SU-DHL-6 (cell line): ENCODE measurements around the gene HNF4A.

Experiments
- H2AFZ ChIP-seq: fragments of 200-600 bp; sonication (generic); 2 replicates; pipeline ENCODE4 v1.6.1; 2014; ENCODE audit warnings: low read depth, mild to moderate bottlenecking, moderate library complexity, mixed read lengths, antibody characterized with exemption, low read length; ENCODE audit not compliant: severe bottlenecking
- H3F3A ChIP-seq: fragments of 200-600 bp; shearing (Covaris generic); 2 replicates; pipeline ENCODE4 v1.6.0; 2016; ENCODE audit warnings: antibody characterized with exemption, mild to moderate bottlenecking; ENCODE audit not compliant: insufficient read depth
- H3K27ac ChIP-seq: fragments of 200-600 bp; sonication (generic); 2 replicates; pipeline ENCODE4 v1.5.1; 2016; ENCODE audit warnings: low read depth, mild to moderate bottlenecking, low read length, moderate library complexity, mixed read lengths
- H3K27me3 ChIP-seq: fragments of 200-600 bp; sonication (generic), shearing (Covaris generic); 2 replicates; pipeline ENCODE4 v1.6.0; 2014; ENCODE audit warnings: mild to moderate bottlenecking, low read length
- H3K36me3 ChIP-seq: fragments of 200-600 bp; sonication (generic); 2 replicates; pipeline ENCODE4 v1.6.1; 2014; ENCODE audit warnings: mild to moderate bottlenecking, low read length, mixed read lengths
- H3K4me2 ChIP-seq: fragments of 300-600, 200-600 bp; shearing (Covaris generic), sonication (generic); 2 replicates; pipeline ENCODE4 v1.6.0; 2014; ENCODE audit warnings: low read length, low read depth, mild to moderate bottlenecking; ENCODE audit not compliant: poor library complexity, severe bottlenecking
- H3K4me3 ChIP-seq: fragments of 200-600 bp; sonication (generic); 2 replicates; pipeline ENCODE4 v1.5.1; 2014; ENCODE audit warnings: antibody characterized with exemption, low read length, mild to moderate bottlenecking, mixed read lengths; ENCODE audit not compliant: insufficient read depth, poor library complexity, severe bottlenecking
- H3K79me2 ChIP-seq: fragments of 200-600 bp; sonication (generic); 2 replicates; pipeline ENCODE4 v1.6.1; 2014; ENCODE audit warnings: mild to moderate bottlenecking, low read length, moderate library complexity; ENCODE audit not compliant: insufficient read depth
- H3K9ac ChIP-seq: fragments of 200-600 bp; sonication (generic); 2 replicates; pipeline ENCODE4 v1.7.0; 2014; ENCODE audit warnings: mild to moderate bottlenecking, low read length
- H3K9me2 ChIP-seq: fragments of 200-600 bp; sonication (generic); replicated peaks from 2 replicates; pipeline ENCODE4 v1.6.1; 2014; ENCODE audit warnings: low read length; ENCODE audit not compliant: insufficient read depth
- H3K9me3 ChIP-seq: fragments of 200-600 bp; sonication (generic); 2 replicates; pipeline ENCODE4 v1.6.1; 2014; ENCODE audit warnings: low read length, mixed read lengths; ENCODE audit not compliant: insufficient read depth
- H4K20me1 ChIP-seq: fragments of 200-600 bp; sonication (generic); 2 replicates; pipeline ENCODE4 v1.6.1; 2014; ENCODE audit warnings: low read depth, mild to moderate bottlenecking, antibody characterized with exemption, low read length, moderate library complexity, mixed read lengths
- EZH2phosphoT487 ChIP-seq: fragments of 200-600 bp; sonication (generic), shearing (Covaris generic); conservative IDR thresholded peaks from 2 replicates; pipeline ENCODE4 v1.6.1; 2018; ENCODE audit warnings: mild to moderate bottlenecking, antibody characterized with exemption, low read length, moderate library complexity, mixed read lengths
- TF ChIP-seq, protein P1 (sequence below): fragments of 200-600 bp; sonication (generic); IDR thresholded peaks from one replicate; pipeline ENCODE4 v1.5.1; 2017; ENCODE audit warnings: antibody characterized with exemption, mild to moderate bottlenecking, low read length, moderate library complexity; ENCODE audit not compliant: insufficient read depth, poor library complexity, severe bottlenecking

The HNF4A gene

DNA sequence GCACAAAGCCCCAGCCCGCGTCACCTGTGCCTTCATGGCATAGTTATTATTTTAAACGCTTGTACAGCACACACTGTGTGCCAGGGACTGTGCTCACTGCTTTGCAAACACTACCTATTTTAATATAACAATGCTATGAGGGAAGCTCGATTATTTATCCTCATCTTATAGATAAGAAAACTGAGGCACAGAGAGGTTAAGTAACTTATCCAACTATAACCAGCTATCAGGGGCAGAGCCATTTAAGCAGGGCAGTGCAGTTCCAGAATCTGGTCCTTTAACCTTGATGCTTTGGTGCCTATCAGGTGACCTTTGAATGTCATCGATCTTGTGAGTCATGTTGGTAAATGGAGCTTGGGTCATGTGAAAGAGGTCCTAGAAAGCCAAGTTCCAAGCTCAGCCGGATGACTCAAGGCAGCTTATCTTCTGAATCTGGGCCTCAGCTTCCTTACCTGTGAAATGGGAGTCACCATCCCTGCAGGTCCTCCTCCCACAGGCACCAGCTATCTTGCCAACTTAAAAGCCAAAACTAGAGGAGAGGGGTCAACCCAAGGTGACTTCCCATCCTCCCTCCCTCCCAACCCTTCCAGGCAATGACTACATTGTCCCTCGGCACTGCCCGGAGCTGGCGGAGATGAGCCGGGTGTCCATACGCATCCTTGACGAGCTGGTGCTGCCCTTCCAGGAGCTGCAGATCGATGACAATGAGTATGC is 63.8 kb downstream of the HNF4A start:
- Histone ChIP-seq H3K79me2 (no peaks in the 10 kb centered on the region), H2AFZ (no peak overlapping the region), H3K4me2 (no peak overlapping the region), H3K36me3 (no peaks in the 10 kb centered on the region), H3K9me3 (no peaks in the 10 kb centered on the region), H3K27ac (no peak overlapping the region), H3K9me2 (no peaks in the 10 kb centered on the region), H3K27me3 (no peaks in the 10 kb centered on the region), H3K9ac (no peak overlapping the region), H3F3A (no peaks in the 10 kb centered on the region), H4K20me1 (no peaks in the 10 kb centered on the region), H3K4me3 (no peak overlapping the region)
- TF ChIP-seq EZH2phosphoT487: no peak
- TF ChIP-seq, protein P1, sequence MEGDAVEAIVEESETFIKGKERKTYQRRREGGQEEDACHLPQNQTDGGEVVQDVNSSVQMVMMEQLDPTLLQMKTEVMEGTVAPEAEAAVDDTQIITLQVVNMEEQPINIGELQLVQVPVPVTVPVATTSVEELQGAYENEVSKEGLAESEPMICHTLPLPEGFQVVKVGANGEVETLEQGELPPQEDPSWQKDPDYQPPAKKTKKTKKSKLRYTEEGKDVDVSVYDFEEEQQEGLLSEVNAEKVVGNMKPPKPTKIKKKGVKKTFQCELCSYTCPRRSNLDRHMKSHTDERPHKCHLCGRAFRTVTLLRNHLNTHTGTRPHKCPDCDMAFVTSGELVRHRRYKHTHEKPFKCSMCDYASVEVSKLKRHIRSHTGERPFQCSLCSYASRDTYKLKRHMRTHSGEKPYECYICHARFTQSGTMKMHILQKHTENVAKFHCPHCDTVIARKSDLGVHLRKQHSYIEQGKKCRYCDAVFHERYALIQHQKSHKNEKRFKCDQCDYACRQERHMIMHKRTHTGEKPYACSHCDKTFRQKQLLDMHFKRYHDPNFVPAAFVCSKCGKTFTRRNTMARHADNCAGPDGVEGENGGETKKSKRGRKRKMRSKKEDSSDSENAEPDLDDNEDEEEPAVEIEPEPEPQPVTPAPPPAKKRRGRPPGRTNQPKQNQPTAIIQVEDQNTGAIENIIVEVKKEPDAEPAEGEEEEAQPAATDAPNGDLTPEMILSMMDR: no peak

DNA sequence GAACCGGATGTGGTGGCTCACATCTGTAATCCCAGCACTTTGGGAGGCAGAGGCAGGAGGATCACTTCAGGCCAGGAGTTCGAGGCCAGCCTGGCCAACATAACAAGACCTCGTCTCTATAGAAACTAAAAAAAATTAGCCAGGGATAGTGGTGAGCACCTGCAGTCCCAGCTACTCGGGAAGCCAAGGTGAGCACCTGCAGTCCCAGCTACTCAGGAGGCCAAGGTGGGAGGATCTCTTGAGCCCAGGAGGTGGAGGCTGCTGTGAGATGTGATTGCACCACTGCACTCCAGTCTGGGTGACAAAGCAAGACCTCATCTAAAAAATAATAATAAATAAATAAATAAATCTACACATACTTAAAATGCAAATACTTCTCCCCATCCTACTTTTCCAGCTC is 65.0 kb downstream of the HNF4A start:
- Histone ChIP-seq H3F3A (no peaks in the 10 kb centered on the region), H3K4me2 (no peak overlapping the region), H3K9ac (no peak overlapping the region), H3K4me3 (no peak overlapping the region), H4K20me1 (no peaks in the 10 kb centered on the region), H3K27me3 (no peaks in the 10 kb centered on the region), H3K9me2 (no peaks in the 10 kb centered on the region), H3K36me3 (no peaks in the 10 kb centered on the region), H3K79me2 (no peaks in the 10 kb centered on the region), H3K27ac (no peak overlapping the region), H2AFZ (no peak overlapping the region), H3K9me3 (no peaks in the 10 kb centered on the region)
- no peak for TF ChIP-seq EZH2phosphoT487
- TF ChIP-seq, protein P1: no peak

DNA sequence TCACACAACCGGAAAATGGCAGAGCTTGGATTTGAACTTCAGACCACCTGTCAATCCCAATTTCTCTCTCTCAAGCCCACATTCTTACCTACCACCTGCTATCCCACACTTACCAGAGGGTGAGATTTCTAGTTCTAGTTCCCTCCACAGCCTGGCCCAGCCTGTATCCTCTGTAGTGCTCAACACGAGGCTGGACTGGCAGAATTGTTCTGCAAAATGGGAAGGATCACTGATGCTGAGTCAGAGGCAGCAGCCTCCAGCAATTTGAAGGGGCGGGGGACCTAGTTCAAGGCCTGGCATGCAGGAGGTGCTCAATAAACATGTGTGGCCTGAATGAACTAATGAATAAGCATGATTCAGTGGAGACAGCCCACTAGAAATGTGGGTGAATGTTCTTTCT is 66.6 kb downstream of the HNF4A start:
- no peaks in the 10 kb centered on the region for H3F3A ChIP-seq
- no peaks in the 10 kb centered on the region for H4K20me1 ChIP-seq
- H3K27me3 ChIP-seq: no peaks in the 10 kb centered on the region
- H3K9me3 ChIP-seq: no peaks in the 10 kb centered on the region
- no peak overlapping the region for H3K27ac ChIP-seq
- H3K4me2 ChIP-seq: no peak overlapping the region
- no peaks in the 10 kb centered on the region for H3K36me3 ChIP-seq
- H3K79me2 ChIP-seq: no peaks in the 10 kb centered on the region
- no peaks in the 10 kb centered on the region for H3K9me2 ChIP-seq
- TF ChIP-seq, protein P1: no peak
- no peak for TF ChIP-seq EZH2phosphoT487
- H3K9ac ChIP-seq: no peak overlapping the region
- no peak overlapping the region for H3K4me3 ChIP-seq
- H2AFZ ChIP-seq: no peak overlapping the region

DNA sequence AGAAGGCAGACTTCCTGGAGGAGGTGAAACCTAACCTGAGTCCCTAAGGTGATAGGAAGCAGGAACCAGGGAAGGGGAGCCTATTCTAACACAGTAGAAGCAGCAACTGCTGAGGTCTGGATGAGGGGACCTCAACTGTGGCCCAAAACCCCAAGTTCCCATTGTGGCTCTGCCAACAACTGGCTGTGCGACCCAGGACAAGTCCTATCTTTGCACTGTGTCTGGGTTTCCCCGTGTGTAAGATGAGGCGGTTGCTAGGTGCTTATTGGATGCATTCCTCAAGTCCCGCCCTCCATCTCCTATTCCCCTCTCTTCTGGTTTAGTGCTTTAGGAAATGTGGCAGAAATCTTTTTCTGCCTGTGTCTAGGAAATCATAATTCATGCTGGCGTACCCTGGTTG is 68.0 kb downstream of the HNF4A start:
- Histone ChIP-seq H3K4me2 (no peak overlapping the region), H4K20me1 (no peaks in the 10 kb centered on the region), H3K4me3 (no peak overlapping the region), H3K79me2 (no peaks in the 10 kb centered on the region), H3K27me3 (no peaks in the 10 kb centered on the region), H3F3A (no peaks in the 10 kb centered on the region), H2AFZ (no peak overlapping the region), H3K9me3 (no peaks in the 10 kb centered on the region), H3K36me3 (no peaks in the 10 kb centered on the region), H3K9ac (no peak overlapping the region), H3K9me2 (no peaks in the 10 kb centered on the region), H3K27ac (no peak overlapping the region)
- no peak for TF ChIP-seq EZH2phosphoT487
- TF ChIP-seq, protein P1: no peak
